HCT116 (cell line): ENCODE measurements around the gene ADH1C.

Source experiments
- EZH2phosphoT487 ChIP-seq: fragments of 200-600 bp; IDR thresholded peaks from 2 replicates; pipeline ENCODE4 v1.6.1; 2018; ENCODE audit warnings: antibody characterized with exemption, borderline replicate concordance
- JUND ChIP-seq: IDR thresholded peaks from 2 replicates; pipeline ENCODE4 v1.6.1; 2012
- POLR2A ChIP-seq: IDR thresholded peaks from 2 replicates; pipeline ENCODE4 v1.7.0; 2011; ENCODE audit warnings: borderline replicate concordance; ENCODE audit not compliant: insufficient read depth, insufficient read length; ENCODE audit errors: extremely low read depth
- POLR2AphosphoS5 ChIP-seq: IDR thresholded peaks from 2 replicates; pipeline ENCODE4 v1.6.1; 2011; ENCODE audit warnings: mild to moderate bottlenecking, low read depth, low read length, moderate library complexity
- RAD21 ChIP-seq: IDR thresholded peaks from 2 replicates; pipeline ENCODE4 v1.6.1; 2012; ENCODE audit warnings: low read depth, mild to moderate bottlenecking
- TF ChIP-seq, protein P1 (sequence below), 3 experiments: fragments of 200-600 bp in 1 of 3; sonication (generic) in 1 of 3; IDR thresholded peaks in 2 of 3; conservative IDR thresholded peaks in 1 of 3; 2 replicates each; pipeline ENCODE4 v1.5.1; 2012 to 2017; ENCODE audit warnings: low read depth in 2 of 3, low read length in 2 of 3, antibody characterized with exemption in 1 of 3, borderline replicate concordance in 1 of 3, control low read depth in 1 of 3, mild to moderate bottlenecking in 1 of 3, mixed read lengths in 1 of 3, mixed run types in 1 of 3, moderate library complexity in 1 of 3; ENCODE audit not compliant: insufficient read depth in 1 of 3
- TF ChIP-seq, protein P2 (sequence below): IDR thresholded peaks from 2 replicates; pipeline ENCODE4 v1.6.1; 2012; ENCODE audit warnings: low read depth

DNA sequence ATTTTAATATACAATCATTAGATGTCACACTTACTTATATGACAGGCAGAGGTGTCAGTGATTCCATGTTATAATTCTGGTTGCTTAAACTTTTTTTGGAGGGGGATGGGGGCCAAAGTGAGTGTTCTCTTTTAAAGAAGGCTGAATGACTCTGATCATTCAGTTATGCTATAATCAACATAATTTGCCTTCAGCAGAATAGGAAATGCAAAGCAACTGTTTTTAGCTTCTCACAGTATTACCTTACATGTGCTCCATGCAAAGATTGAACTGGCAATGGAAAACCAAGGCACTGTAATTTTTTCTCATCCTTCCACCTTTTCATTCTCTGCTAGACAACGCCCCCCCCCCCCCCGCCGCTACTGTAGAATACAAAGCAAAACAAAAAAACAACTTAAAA lies 13.4 kb downstream of the ADH1C start:
- TF ChIP-seq, protein P1, sequence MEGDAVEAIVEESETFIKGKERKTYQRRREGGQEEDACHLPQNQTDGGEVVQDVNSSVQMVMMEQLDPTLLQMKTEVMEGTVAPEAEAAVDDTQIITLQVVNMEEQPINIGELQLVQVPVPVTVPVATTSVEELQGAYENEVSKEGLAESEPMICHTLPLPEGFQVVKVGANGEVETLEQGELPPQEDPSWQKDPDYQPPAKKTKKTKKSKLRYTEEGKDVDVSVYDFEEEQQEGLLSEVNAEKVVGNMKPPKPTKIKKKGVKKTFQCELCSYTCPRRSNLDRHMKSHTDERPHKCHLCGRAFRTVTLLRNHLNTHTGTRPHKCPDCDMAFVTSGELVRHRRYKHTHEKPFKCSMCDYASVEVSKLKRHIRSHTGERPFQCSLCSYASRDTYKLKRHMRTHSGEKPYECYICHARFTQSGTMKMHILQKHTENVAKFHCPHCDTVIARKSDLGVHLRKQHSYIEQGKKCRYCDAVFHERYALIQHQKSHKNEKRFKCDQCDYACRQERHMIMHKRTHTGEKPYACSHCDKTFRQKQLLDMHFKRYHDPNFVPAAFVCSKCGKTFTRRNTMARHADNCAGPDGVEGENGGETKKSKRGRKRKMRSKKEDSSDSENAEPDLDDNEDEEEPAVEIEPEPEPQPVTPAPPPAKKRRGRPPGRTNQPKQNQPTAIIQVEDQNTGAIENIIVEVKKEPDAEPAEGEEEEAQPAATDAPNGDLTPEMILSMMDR (IDR thresholded peaks at IDR 0.05 in 2 of 3, conservative IDR thresholded peaks at IDR 0.05 in 1 of 3; ENCODE audit: borderline replicate concordance in 1 of 3, insufficient read depth in 1 of 3, low read depth in 2 of 3, low read length in 2 of 3): no peak
- no peak for TF ChIP-seq POLR2AphosphoS5
- TF ChIP-seq POLR2A: no peak
- TF ChIP-seq RAD21: no peak
- TF ChIP-seq JUND: no peak
- TF ChIP-seq EZH2phosphoT487: no peak
- TF ChIP-seq, protein P2, sequence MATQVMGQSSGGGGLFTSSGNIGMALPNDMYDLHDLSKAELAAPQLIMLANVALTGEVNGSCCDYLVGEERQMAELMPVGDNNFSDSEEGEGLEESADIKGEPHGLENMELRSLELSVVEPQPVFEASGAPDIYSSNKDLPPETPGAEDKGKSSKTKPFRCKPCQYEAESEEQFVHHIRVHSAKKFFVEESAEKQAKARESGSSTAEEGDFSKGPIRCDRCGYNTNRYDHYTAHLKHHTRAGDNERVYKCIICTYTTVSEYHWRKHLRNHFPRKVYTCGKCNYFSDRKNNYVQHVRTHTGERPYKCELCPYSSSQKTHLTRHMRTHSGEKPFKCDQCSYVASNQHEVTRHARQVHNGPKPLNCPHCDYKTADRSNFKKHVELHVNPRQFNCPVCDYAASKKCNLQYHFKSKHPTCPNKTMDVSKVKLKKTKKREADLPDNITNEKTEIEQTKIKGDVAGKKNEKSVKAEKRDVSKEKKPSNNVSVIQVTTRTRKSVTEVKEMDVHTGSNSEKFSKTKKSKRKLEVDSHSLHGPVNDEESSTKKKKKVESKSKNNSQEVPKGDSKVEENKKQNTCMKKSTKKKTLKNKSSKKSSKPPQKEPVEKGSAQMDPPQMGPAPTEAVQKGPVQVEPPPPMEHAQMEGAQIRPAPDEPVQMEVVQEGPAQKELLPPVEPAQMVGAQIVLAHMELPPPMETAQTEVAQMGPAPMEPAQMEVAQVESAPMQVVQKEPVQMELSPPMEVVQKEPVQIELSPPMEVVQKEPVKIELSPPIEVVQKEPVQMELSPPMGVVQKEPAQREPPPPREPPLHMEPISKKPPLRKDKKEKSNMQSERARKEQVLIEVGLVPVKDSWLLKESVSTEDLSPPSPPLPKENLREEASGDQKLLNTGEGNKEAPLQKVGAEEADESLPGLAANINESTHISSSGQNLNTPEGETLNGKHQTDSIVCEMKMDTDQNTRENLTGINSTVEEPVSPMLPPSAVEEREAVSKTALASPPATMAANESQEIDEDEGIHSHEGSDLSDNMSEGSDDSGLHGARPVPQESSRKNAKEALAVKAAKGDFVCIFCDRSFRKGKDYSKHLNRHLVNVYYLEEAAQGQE: no peak
